ENCODE measurements around the gene NR4A2. TPM values are rescaled to one million over a fixed set of nuclear protein-coding genes. Genes with fewer than 3 reads are reported as not detected.
A peak's percentile ranks its signal among the peaks of the same experiment; 100 is the strongest.

The NR4A2 gene
- total and polyA plus RNA-seq, 2 experiments from 2014 or later: 0.86 to 2.9 TPM

GRCh38 chr2:156346731-156347130 is 14.2 kb upstream of the NR4A2 start:
- no peak overlapping the region for H3K27ac ChIP-seq
- no peak overlapping the region for H3K4me3 ChIP-seq
- H3K79me2 ChIP-seq (ENCODE audit: insufficient read depth): no peaks in the 10 kb centered on the region
- no peaks in the 10 kb centered on the region for H3K9me3 ChIP-seq (ENCODE audit: low read depth)
- H3K4me1 ChIP-seq (ENCODE audit: insufficient read depth): peaks cover 16% of the 10 kb centered on the region
- 0 out of 2 replicates have a peak, but pooled peaks cover 6% of the 10 kb centered on the region for H3F3A ChIP-seq (ENCODE audit: insufficient read depth)
- no peaks in the 10 kb centered on the region for H3K36me3 ChIP-seq (ENCODE audit: low read depth)
- no peaks in the 10 kb centered on the region for H3K27me3 ChIP-seq (replicated peaks; ENCODE audit: insufficient read depth)
- in situ Hi-C loops (cut with MboI): no loop called here
- no peak overlapping the region for H3K4me2 ChIP-seq (ENCODE audit: unreplicated experiment)
- no peaks in the 10 kb centered on the region for H4K20me1 ChIP-seq (ENCODE audit: insufficient read depth)
- no peak for DNase-seq
- no peak overlapping the region for H3K9ac ChIP-seq
- no peak overlapping the region for H2AFZ ChIP-seq
- TF ChIP-seq EZH2phosphoT487 (IDR thresholded peaks at IDR 0.05; ENCODE audit: insufficient read depth, low read depth) (no peak), EZH2 (IDR thresholded peaks at IDR 0.05; ENCODE audit: insufficient read depth, poor library complexity, severe bottlenecking) (no peak)
- H3K9me2 ChIP-seq (ENCODE audit: insufficient read depth): no peaks in the 10 kb centered on the region
- WGBS, 2 experiments (ENCODE audit: low coverage in 1 of 2, low lambda C conversion rate in 2 of 2, missing lambda C conversion rate in 2 of 2): 96 to 99% methylated on average over 4 of the region's 4 CpGs

GRCh38 chr2:156345582-156345981 is 13.1 kb upstream of the NR4A2 start:
- Histone ChIP-seq H3F3A (ENCODE audit: insufficient read depth) (peaks cover 13% of the 10 kb centered on the region), H3K4me2 (ENCODE audit: unreplicated experiment) (no peak overlapping the region)

GRCh38 chr2:156343940-156344301 is 11.4 kb upstream of the NR4A2 start:
- in situ Hi-C loops (cut with MboI): no loop called here
- Histone ChIP-seq H3F3A (ENCODE audit: insufficient read depth) (peaks cover 25% of the 10 kb centered on the region), H3K4me2 (ENCODE audit: unreplicated experiment) (no peak overlapping the region), H2AFZ (peak overlapping the region; percentile 87; the same call in 1 of the 2 replicates), H3K36me3 (ENCODE audit: low read depth) (no peaks in the 10 kb centered on the region), H3K9me3 (ENCODE audit: low read depth) (no peaks in the 10 kb centered on the region), H3K9me2 (ENCODE audit: insufficient read depth) (no peaks in the 10 kb centered on the region), H3K9ac (0 out of 2 replicates have a peak overlapping the region, but pooled peaks have one; percentile 2), H3K27ac (peak overlapping the region; percentile 87), H3K27me3 (replicated peaks; ENCODE audit: insufficient read depth) (no peaks in the 10 kb centered on the region), H3K4me3 (no peak overlapping the region), H3K79me2 (ENCODE audit: insufficient read depth) (peaks cover 21% of the 10 kb centered on the region), H3K4me1 (ENCODE audit: insufficient read depth) (peaks cover 31% of the 10 kb centered on the region), H4K20me1 (ENCODE audit: insufficient read depth) (no peaks in the 10 kb centered on the region)
- TF ChIP-seq EZH2phosphoT487 (IDR thresholded peaks at IDR 0.05; ENCODE audit: insufficient read depth, low read depth) (no peak), EZH2 (IDR thresholded peaks at IDR 0.05; ENCODE audit: insufficient read depth, poor library complexity, severe bottlenecking) (no peak)
- DNase-seq: peak; percentile 78
- WGBS, 2 experiments (ENCODE audit: low coverage in 1 of 2, low lambda C conversion rate in 2 of 2, missing lambda C conversion rate in 2 of 2): 11 to 28% methylated on average over 2 of the region's 2 CpGs

More at GRCh38 chr2:156345582-156345981, 13.1 kb upstream of the NR4A2 start:
- Histone ChIP-seq H3K4me1 (ENCODE audit: insufficient read depth) (peaks cover 22% of the 10 kb centered on the region), H3K9me2 (ENCODE audit: insufficient read depth) (no peaks in the 10 kb centered on the region), H3K27ac (no peak overlapping the region), H3K4me3 (no peak overlapping the region), H3K36me3 (ENCODE audit: low read depth) (no peaks in the 10 kb centered on the region), H3K9ac (no peak overlapping the region), H4K20me1 (ENCODE audit: insufficient read depth) (no peaks in the 10 kb centered on the region), H2AFZ (no peak overlapping the region), H3K27me3 (replicated peaks; ENCODE audit: insufficient read depth) (no peaks in the 10 kb centered on the region), H3K79me2 (ENCODE audit: insufficient read depth) (peaks cover 5% of the 10 kb centered on the region), H3K9me3 (ENCODE audit: low read depth) (no peaks in the 10 kb centered on the region)
- no peak for TF ChIP-seq EZH2 (IDR thresholded peaks at IDR 0.05; ENCODE audit: insufficient read depth, poor library complexity, severe bottlenecking)
- no peak for TF ChIP-seq EZH2phosphoT487 (IDR thresholded peaks at IDR 0.05; ENCODE audit: insufficient read depth, low read depth)
- in situ Hi-C loops (cut with MboI): no loop called here
- WGBS, 2 experiments (ENCODE audit: low coverage in 1 of 2, low lambda C conversion rate in 2 of 2, missing lambda C conversion rate in 2 of 2): 88 to 91% methylated on average over 3 of the region's 3 CpGs
- no peak for DNase-seq

- WGBS, 2 experiments (ENCODE audit: low coverage in 1 of 2, low lambda C conversion rate in 2 of 2, missing lambda C conversion rate in 2 of 2): 30 to 31% methylated on average over 6 of the region's 6 CpGs
- Histone ChIP-seq H3K9me3 (ENCODE audit: low read depth) (no peaks in the 10 kb centered on the region), H3K4me3 (peak overlapping the region; percentile 87), H3K36me3 (ENCODE audit: low read depth) (no peaks in the 10 kb centered on the region), H3K27me3 (replicated peaks; ENCODE audit: insufficient read depth) (no peaks in the 10 kb centered on the region), H3K4me1 (ENCODE audit: insufficient read depth) (peaks cover 31% of the 10 kb centered on the region), H3K79me2 (ENCODE audit: insufficient read depth) (peaks cover 27% of the 10 kb centered on the region), H3F3A (ENCODE audit: insufficient read depth) (peaks cover 25% of the 10 kb centered on the region), H2AFZ (peak overlapping the region; percentile 87), H4K20me1 (ENCODE audit: insufficient read depth) (no peaks in the 10 kb centered on the region), H3K4me2 (ENCODE audit: unreplicated experiment) (peak overlapping the region; percentile 82), H3K27ac (peak overlapping the region; percentile 87), H3K9ac (peak overlapping the region; percentile 95), H3K9me2 (ENCODE audit: insufficient read depth) (no peaks in the 10 kb centered on the region)
- TF ChIP-seq EZH2phosphoT487 (IDR thresholded peaks at IDR 0.05; ENCODE audit: insufficient read depth, low read depth): no peak
- TF ChIP-seq EZH2 (IDR thresholded peaks at IDR 0.05; ENCODE audit: insufficient read depth, poor library complexity, severe bottlenecking): no peak
- in situ Hi-C loops (cut with MboI): no loop called here
- DNase-seq: no peak
Measured at GRCh38 chr2:156343096-156343939, 10.8 kb upstream of the NR4A2 start.
